ENCODE results near the gene MMAB. TPM values are rescaled to one million over a fixed set of nuclear protein-coding genes. Genes with fewer than 3 reads are reported as not detected.

The MMAB gene
- polyA plus RNA-seq, 3 donors = 35.1 to 41.5 (median 39.1) TPM

Other genes starting within 250 kb of the MMAB start
- 1 to 10 TPM; 1.3 to 2.5 (median 1.5) TPM for gene MYO1H, start 225.6 kb downstream of the MMAB start, polyA plus RNA-seq (ENCODE audit: insufficient read length in 3 of 3)
- gene KCTD10, start 96.2 kb downstream of the MMAB start, polyA plus RNA-seq (ENCODE audit: insufficient read length in 3 of 3) = 10 to 100 TPM; 47.2 to 55.4 (median 55.3) TPM
- 10 to 100 TPM; 30.4 to 38.8 (median 31.2) TPM for gene UBE3B, start 95.9 kb downstream of the MMAB start, polyA plus RNA-seq (ENCODE audit: insufficient read length in 3 of 3)
- gene MVK, start 290 bp upstream of the MMAB start, polyA plus RNA-seq (ENCODE audit: insufficient read length in 3 of 3) = 10 to 100 TPM; 16.3 to 23.9 (median 19.3) TPM
- 1 to 10 TPM; 5.6 to 9.3 (median 6.1) TPM for gene FAM222A, start 140.3 kb upstream of the MMAB start, polyA plus RNA-seq (ENCODE audit: insufficient read length in 3 of 3)

All from renal cortex interstitium (tissue), 3 donors.